Nephron (organoid): ENCODE results near the gene TM4SF4.
A peak's percentile ranks its signal among the peaks of the same experiment; 100 is the strongest.

Experiments
- H3K27ac Mint-ChIP-seq, 3 experiments: 2 replicates each; pipeline ENCODE4 v1.8.0; 2020; ENCODE audit warnings: mixed read lengths in 3 of 3, mild to moderate bottlenecking in 2 of 3, moderate library complexity in 1 of 3
- H3K27me3 Mint-ChIP-seq: 2 replicates; pipeline ENCODE4 v1.8.0; 2021; ENCODE audit warnings: low read depth, mild to moderate bottlenecking, moderate library complexity, mixed read lengths
- H3K36me3 Mint-ChIP-seq: 2 replicates; pipeline ENCODE4 v1.8.0; 2020; ENCODE audit warnings: low read depth, mixed read lengths
- H3K4me1 Mint-ChIP-seq: 2 replicates; pipeline ENCODE4 v1.8.0; 2020; ENCODE audit warnings: mixed read lengths
- H3K4me3 Mint-ChIP-seq, 3 experiments: 2 replicates each; pipeline ENCODE4 v1.8.0; 2020; ENCODE audit warnings: mild to moderate bottlenecking in 3 of 3, mixed read lengths in 3 of 3, moderate library complexity in 2 of 3
- H3K9me3 Mint-ChIP-seq: 2 replicates; pipeline ENCODE4 v1.8.0; 2020; ENCODE audit warnings: mixed read lengths
- TF ChIP-seq, protein P1 (sequence below), 3 experiments: fragments of 200-600 bp; sonication (generic); IDR thresholded peaks; one replicate each; pipeline ENCODE4 v1.5.0; 2021; ENCODE audit warnings: antibody characterized with exemption in 3 of 3; ENCODE audit not compliant: unreplicated experiment in 3 of 3

Gene TM4SF4

DNA sequence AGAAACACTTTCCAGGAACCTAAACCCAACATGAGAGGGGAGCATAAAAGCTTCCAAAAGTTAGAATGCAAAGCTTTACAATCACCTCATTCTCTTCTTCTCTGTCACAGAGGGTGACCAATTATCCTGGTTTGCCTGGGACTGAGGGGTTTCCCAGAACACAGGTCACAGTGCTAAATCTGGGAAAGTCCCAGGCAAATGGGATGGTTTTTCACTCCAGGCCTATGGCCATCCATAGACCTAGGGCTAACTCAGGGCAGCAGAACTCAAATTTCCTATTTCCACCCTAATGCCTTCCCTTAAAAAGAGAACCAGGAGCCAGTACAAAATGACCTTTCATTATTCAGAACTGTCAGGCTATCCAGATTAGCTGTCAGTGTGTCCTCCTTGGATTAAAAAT, 77.0 kb downstream of the TM4SF4 start:
- Mint-ChIP-seq H3K27me3 (no peaks in the 10 kb centered on the region), H3K36me3 (peaks cover 10% of the 10 kb centered on the region), H3K4me1 (peaks cover 84% of the 10 kb centered on the region), H3K9me3 (no peaks in the 10 kb centered on the region), H3K4me3 (no peak overlapping the region), H3K27ac (peak overlapping the region in 2 of 3 experiments; percentile 28 to 89)
- TF ChIP-seq, protein P1, sequence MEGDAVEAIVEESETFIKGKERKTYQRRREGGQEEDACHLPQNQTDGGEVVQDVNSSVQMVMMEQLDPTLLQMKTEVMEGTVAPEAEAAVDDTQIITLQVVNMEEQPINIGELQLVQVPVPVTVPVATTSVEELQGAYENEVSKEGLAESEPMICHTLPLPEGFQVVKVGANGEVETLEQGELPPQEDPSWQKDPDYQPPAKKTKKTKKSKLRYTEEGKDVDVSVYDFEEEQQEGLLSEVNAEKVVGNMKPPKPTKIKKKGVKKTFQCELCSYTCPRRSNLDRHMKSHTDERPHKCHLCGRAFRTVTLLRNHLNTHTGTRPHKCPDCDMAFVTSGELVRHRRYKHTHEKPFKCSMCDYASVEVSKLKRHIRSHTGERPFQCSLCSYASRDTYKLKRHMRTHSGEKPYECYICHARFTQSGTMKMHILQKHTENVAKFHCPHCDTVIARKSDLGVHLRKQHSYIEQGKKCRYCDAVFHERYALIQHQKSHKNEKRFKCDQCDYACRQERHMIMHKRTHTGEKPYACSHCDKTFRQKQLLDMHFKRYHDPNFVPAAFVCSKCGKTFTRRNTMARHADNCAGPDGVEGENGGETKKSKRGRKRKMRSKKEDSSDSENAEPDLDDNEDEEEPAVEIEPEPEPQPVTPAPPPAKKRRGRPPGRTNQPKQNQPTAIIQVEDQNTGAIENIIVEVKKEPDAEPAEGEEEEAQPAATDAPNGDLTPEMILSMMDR (IDR thresholded peaks at IDR 0.05; ENCODE audit: unreplicated experiment in 3 of 3): no peak

DNA sequence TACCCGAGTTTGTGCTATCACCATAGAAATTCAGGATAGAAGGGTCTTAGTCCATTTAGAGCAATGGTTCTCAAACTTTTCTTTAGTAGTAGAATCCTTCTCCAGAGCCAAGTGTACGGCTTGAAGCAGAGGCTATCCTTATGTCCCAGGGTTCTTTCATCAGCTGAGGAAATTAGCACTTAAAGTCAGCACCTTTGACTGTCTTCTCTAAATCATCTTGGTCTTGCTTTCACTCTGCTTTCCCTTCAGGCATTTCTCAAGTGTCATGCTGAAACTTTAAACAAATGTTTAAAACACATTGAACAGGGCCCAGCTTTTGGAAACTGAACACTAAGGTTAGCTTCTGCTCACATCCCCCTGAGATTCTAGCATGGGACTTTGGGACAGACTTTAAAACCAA, 78.2 kb downstream of the TM4SF4 start:
- peaks cover 7% of the 10 kb centered on the region for H3K36me3 Mint-ChIP-seq

More for the DNA sequence above, 78.2 kb downstream of the TM4SF4 start:
- peak overlapping the region in 1 of 3 experiments; percentile 7 for H3K4me3 Mint-ChIP-seq
- no peaks in the 10 kb centered on the region for H3K9me3 Mint-ChIP-seq
- H3K27ac Mint-ChIP-seq: peak overlapping the region; percentile 61 to 96 (median 89)
- TF ChIP-seq, protein P1 (IDR thresholded peaks at IDR 0.05; ENCODE audit: unreplicated experiment in 3 of 3): no peak
- H3K4me1 Mint-ChIP-seq: peaks cover 75% of the 10 kb centered on the region
- H3K27me3 Mint-ChIP-seq: no peaks in the 10 kb centered on the region
